HEK293T (cell line): Measurements from ENCODE around the gene GRIK1.

ENCODE experiments used
- ARNT ChIP-seq: fragments of 450-650 bp; IDR thresholded peaks from 2 replicates; pipeline ENCODE4 v1.6.1; 2017; ENCODE audit warnings: mild to moderate bottlenecking
- BHLHE40 ChIP-seq: fragments of 450-650 bp; IDR thresholded peaks from 2 replicates; pipeline ENCODE4 v1.6.1; 2016; ENCODE audit warnings: mild to moderate bottlenecking, moderate library complexity, borderline replicate concordance
- ELF4 ChIP-seq: fragments of 450-650 bp; IDR thresholded peaks from 2 replicates; pipeline ENCODE4 v1.6.1; 2017; ENCODE audit warnings: antibody characterized with exemption
- FOXA1 ChIP-seq: fragments of 450-650 bp; IDR thresholded peaks from 2 replicates; pipeline ENCODE4 v1.6.1; 2016; ENCODE audit warnings: mild to moderate bottlenecking
- FOXK2 ChIP-seq: fragments of 450-650 bp; IDR thresholded peaks from 2 replicates; pipeline ENCODE4 v1.6.1; 2016; ENCODE audit warnings: mild to moderate bottlenecking
- HDGF ChIP-seq: fragments of 450-650 bp; IDR thresholded peaks from 2 replicates; pipeline ENCODE4 v1.6.1; 2017; ENCODE audit warnings: antibody characterized with exemption, borderline replicate concordance
- NFRKB ChIP-seq: fragments of 450-650 bp; IDR thresholded peaks from 2 replicates; pipeline ENCODE4 v1.6.1; 2016; ENCODE audit warnings: mild to moderate bottlenecking, moderate library complexity
- SP1 ChIP-seq: fragments of 450-650 bp; IDR thresholded peaks from 2 replicates; pipeline ENCODE4 v1.6.1; 2017
- SUZ12 ChIP-seq: fragments of 450-650 bp; IDR thresholded peaks from 2 replicates; pipeline ENCODE4 v1.6.1; 2016; ENCODE audit warnings: mild to moderate bottlenecking
- TARDBP ChIP-seq: fragments of 450-650 bp; IDR thresholded peaks from 2 replicates; pipeline ENCODE4 v1.6.1; 2016
- TF ChIP-seq, protein P1 (sequence below): fragments of 450-650 bp; IDR thresholded peaks from 2 replicates; pipeline ENCODE4 v1.6.1; 2016

DNA sequence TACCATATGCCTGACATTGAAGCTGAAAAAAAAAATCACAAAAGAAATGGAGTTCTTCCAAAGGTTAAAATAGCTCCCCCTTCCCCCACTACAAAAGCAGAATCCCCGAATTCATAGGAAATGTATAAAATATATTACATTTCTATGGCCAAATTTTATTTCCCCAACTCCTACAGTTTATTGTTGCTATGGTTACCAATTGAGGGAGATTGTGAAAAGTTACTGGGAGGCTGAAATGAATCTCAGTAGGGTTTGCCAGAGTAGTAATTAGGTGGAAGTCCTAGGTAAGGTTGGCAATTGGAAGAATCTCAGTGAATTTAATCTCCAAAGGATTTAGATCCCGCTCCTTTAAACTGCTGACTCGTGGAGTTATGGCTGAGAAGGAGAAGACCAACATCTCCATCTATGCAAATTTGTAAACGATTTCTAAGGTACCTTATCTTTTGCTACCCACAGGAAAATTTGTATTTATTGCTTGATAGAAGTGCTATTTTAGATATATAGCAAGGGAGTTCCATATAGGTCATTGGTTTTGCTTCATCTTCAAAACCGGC, 359.0 kb downstream of the GRIK1 start:
- TF ChIP-seq FOXA1 (no peak), ARNT (no peak), FOXK2 (no peak), NFRKB (no peak), SP1 (no peak), BHLHE40 (no peak), SUZ12 (no peak), HDGF (no peak), ELF4 (no peak), TARDBP (no peak)
- TF ChIP-seq, protein P1, sequence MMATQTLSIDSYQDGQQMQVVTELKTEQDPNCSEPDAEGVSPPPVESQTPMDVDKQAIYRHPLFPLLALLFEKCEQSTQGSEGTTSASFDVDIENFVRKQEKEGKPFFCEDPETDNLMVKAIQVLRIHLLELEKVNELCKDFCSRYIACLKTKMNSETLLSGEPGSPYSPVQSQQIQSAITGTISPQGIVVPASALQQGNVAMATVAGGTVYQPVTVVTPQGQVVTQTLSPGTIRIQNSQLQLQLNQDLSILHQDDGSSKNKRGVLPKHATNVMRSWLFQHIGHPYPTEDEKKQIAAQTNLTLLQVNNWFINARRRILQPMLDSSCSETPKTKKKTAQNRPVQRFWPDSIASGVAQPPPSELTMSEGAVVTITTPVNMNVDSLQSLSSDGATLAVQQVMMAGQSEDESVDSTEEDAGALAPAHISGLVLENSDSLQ = no peak
